Astrocyte (in vitro differentiated cells and primary cell): Measurements from ENCODE around the gene AQP6.

Source experiments
- CTCF ChIP-seq: IDR thresholded peaks from 2 replicates; pipeline ENCODE4 v1.5.1; 2011; ENCODE audit warnings: low read depth, mild to moderate bottlenecking, inconsistent platforms, low read length, moderate library complexity; ENCODE audit not compliant: insufficient read depth
- EZH2 ChIP-seq: IDR thresholded peaks from 2 replicates; pipeline ENCODE4 v1.6.1; 2012; ENCODE audit warnings: mild to moderate bottlenecking, low read length, inconsistent platforms; ENCODE audit not compliant: insufficient read depth

GRCh38 chr12:49970658-49971057 lies 2.1 kb upstream of the AQP6 start:
- no peak for TF ChIP-seq CTCF
- TF ChIP-seq EZH2: no peak
